ENCODE measurements around the gene GNG11. TPM values are rescaled to one million over a fixed set of nuclear protein-coding genes. Genes with fewer than 3 reads are reported as not detected.

Gene GNG11
- total RNA-seq, 4 donors from 2014 or later: 15.3 to 24.3 (median 21.8) TPM

- Histone ChIP-seq H3K27me3 (no peaks in the 10 kb centered on the region), H3K9me3 (no peaks in the 10 kb centered on the region), H3K4me3 (no peak overlapping the region), H3K36me3 (no peaks in the 10 kb centered on the region), H3K27ac (no peak overlapping the region), H3K4me1 (no peaks in the 10 kb centered on the region)
- TF ChIP-seq POLR2A (IDR thresholded peaks at IDR 0.05) (no peak), EP300 (IDR thresholded peaks at IDR 0.05) (no peak)
- TF ChIP-seq, protein P1, sequence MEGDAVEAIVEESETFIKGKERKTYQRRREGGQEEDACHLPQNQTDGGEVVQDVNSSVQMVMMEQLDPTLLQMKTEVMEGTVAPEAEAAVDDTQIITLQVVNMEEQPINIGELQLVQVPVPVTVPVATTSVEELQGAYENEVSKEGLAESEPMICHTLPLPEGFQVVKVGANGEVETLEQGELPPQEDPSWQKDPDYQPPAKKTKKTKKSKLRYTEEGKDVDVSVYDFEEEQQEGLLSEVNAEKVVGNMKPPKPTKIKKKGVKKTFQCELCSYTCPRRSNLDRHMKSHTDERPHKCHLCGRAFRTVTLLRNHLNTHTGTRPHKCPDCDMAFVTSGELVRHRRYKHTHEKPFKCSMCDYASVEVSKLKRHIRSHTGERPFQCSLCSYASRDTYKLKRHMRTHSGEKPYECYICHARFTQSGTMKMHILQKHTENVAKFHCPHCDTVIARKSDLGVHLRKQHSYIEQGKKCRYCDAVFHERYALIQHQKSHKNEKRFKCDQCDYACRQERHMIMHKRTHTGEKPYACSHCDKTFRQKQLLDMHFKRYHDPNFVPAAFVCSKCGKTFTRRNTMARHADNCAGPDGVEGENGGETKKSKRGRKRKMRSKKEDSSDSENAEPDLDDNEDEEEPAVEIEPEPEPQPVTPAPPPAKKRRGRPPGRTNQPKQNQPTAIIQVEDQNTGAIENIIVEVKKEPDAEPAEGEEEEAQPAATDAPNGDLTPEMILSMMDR (IDR thresholded peaks at IDR 0.05): no peak
- DNase-seq (ENCODE audit: low spot score in 2 of 2): no peak
- WGBS, 2 donors: 67 to 69% methylated on average over 3 of the region's 3 CpGs
Observed at GRCh38 chr7:93958216-93958615, 36.7 kb downstream of the GNG11 start.

DNA sequence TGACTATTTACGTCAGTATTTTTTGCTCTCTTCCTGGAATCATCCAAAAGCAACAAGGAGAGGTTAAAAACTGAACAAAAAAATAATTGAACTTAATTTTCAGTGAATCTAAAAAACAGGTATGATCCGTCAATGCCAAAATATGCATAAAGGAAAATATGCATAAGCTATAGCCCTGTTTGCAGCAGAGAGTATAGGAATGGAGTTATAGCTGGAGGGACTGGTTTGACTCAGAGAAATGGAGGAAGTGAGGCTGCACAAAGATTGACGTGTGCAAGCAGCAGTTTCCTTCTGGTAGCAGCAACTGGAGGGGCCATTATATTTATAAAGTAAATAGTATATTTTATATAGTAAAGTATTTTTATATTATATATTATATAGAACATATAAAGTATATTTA is 37.1 kb downstream of the GNG11 start:
- Histone ChIP-seq H3K36me3 (no peaks in the 10 kb centered on the region), H3K27ac (no peak overlapping the region), H3K27me3 (no peaks in the 10 kb centered on the region), H3K4me1 (no peaks in the 10 kb centered on the region), H3K9me3 (no peaks in the 10 kb centered on the region), H3K4me3 (no peak overlapping the region)
- no peak for DNase-seq (ENCODE audit: low spot score in 2 of 2)
- TF ChIP-seq, protein P1 (IDR thresholded peaks at IDR 0.05): no peak
- TF ChIP-seq EP300 (IDR thresholded peaks at IDR 0.05): no peak
- no peak for TF ChIP-seq POLR2A (IDR thresholded peaks at IDR 0.05)
- 78 to 81% methylated on average over 3 of the region's 3 CpGs for WGBS, 2 donors

DNA sequence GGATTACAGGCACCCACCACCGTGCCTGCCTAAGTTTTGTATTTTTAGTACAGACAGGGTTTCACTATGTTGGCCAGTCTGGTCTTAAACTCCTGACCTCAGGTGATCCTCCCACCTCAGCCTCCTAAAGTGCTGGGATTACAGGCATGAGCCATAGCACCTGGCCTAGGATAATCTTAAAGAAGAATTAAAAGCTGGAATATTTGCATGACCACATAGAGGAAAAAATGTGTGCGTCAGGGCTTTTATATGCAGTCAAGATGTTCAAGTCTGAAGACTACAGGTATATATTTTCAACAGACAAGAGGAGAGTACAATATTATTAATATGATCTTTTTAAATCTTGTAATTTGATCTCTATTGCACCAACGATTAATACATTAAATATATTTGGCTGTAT is 39.5 kb downstream of the GNG11 start:
- Histone ChIP-seq H3K9me3 (no peaks in the 10 kb centered on the region), H3K27ac (no peak overlapping the region), H3K4me3 (no peak overlapping the region), H3K36me3 (no peaks in the 10 kb centered on the region), H3K4me1 (no peaks in the 10 kb centered on the region), H3K27me3 (no peaks in the 10 kb centered on the region)
- no peak for TF ChIP-seq POLR2A (IDR thresholded peaks at IDR 0.05)
- TF ChIP-seq, protein P1 (IDR thresholded peaks at IDR 0.05): no peak
- no peak for TF ChIP-seq EP300 (IDR thresholded peaks at IDR 0.05)
- no peak for DNase-seq (ENCODE audit: low spot score in 2 of 2)
- WGBS, 2 donors: 91% methylated on average over 3 of the region's 3 CpGs

DNA sequence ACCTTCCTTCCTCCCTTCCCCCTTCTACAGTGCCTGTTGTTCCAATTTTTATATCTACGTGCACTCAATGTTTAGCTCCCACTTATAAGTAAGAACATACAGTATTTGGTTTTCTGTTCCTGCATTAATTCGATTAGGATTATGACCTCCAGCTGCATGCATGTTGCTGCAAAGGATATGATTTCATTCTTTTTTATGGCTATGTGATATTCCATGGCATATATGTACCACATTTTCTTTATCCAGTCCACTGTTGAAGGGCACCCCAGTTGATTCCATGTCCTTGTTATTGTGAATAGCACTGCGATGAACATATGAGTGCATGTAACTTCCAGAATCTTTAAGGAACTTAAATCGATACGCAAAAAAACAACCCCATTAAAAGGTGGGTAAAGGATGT is 42.7 kb downstream of the GNG11 start:
- no peak for TF ChIP-seq EP300 (IDR thresholded peaks at IDR 0.05)
- no peak for TF ChIP-seq POLR2A (IDR thresholded peaks at IDR 0.05)
- TF ChIP-seq, protein P1 (IDR thresholded peaks at IDR 0.05): no peak
- WGBS, 2 donors: 97 to 98% methylated on average over 5 of the region's 5 CpGs
- DNase-seq (ENCODE audit: low spot score in 2 of 2): no peak
- no peak overlapping the region for H3K4me3 ChIP-seq
- H3K27ac ChIP-seq: no peak overlapping the region
- H3K36me3 ChIP-seq: no peaks in the 10 kb centered on the region
- no peaks in the 10 kb centered on the region for H3K9me3 ChIP-seq
- H3K4me1 ChIP-seq: no peaks in the 10 kb centered on the region
- no peaks in the 10 kb centered on the region for H3K27me3 ChIP-seq

DNA sequence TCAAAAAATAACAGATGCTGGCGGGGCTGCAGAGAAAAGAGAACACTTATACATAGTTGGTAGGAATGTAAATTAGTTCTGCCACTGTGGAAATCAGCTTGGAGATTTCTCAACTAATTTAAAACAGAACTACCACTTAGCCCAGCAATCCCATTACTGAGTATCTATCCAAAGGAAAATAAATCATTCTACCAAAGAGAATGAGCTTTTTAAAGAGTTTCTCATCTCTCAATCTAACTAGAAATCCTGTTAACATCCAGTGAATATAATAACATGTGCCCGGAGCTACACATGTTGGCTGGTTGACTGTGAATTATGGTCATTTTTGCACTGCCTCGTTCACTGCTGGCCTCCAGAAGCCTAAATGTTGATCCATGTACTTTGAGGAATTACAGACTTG is 43.3 kb downstream of the GNG11 start:
- Histone ChIP-seq H3K9me3 (no peaks in the 10 kb centered on the region), H3K27me3 (no peaks in the 10 kb centered on the region), H3K27ac (no peak overlapping the region), H3K4me1 (no peaks in the 10 kb centered on the region), H3K36me3 (no peaks in the 10 kb centered on the region), H3K4me3 (no peak overlapping the region)
- no peak for DNase-seq (ENCODE audit: low spot score in 2 of 2)
- 66 to 73% methylated on average over 3 of the region's 3 CpGs for WGBS, 2 donors
- TF ChIP-seq EP300 (IDR thresholded peaks at IDR 0.05): no peak
- TF ChIP-seq, protein P1 (IDR thresholded peaks at IDR 0.05): no peak
- no peak for TF ChIP-seq POLR2A (IDR thresholded peaks at IDR 0.05)
